Superior temporal gyrus (tissue), 1 donor: ENCODE results near the gene UQCR10.

ENCODE experiments used
- DNase-seq: peaks from one replicate; pipeline ENCODE4 v3.0.0-alpha.2; 2016; ENCODE audit errors: extremely low spot score

UQCR10 gene

DNA sequence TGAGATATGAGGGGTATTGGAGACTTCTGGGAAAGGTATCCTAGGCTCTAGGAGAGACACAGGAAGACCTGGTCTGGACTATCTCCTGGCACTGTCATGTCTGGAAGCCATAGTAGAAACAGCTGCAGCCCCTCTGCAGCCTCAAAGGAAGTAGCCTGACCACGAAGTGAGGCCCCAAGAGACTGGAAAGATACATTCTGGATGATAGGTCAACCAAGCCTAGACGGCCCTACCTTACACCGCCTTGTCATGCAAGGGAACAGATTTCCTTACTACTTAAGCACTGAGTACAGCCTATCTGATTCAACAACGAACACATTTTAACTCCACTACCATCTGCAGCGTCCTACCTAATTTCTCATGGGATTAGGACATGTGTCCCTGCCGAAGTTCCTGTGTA, 31.1 kb downstream of the UQCR10 start:
- no peak for DNase-seq

DNA sequence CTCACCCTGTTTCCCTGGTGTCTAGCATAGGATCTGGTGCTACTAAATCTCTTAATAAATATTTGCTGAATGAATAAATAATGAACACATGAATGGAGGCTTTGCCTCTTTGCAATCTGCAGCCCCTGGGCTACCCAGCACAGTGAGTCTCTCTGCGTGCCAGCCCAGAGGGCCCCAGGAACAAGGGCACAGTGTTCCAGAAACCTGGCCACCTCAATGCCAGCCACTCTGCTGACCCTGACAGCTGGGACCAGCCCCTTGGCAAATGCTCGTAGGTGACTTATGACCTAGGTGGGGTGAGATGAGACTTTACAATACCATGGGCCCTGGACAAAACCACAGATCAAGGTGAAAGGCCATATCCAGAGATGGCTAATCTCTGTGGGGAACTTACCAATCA, 31.6 kb downstream of the UQCR10 start:
- DNase-seq, result no peak

DNA sequence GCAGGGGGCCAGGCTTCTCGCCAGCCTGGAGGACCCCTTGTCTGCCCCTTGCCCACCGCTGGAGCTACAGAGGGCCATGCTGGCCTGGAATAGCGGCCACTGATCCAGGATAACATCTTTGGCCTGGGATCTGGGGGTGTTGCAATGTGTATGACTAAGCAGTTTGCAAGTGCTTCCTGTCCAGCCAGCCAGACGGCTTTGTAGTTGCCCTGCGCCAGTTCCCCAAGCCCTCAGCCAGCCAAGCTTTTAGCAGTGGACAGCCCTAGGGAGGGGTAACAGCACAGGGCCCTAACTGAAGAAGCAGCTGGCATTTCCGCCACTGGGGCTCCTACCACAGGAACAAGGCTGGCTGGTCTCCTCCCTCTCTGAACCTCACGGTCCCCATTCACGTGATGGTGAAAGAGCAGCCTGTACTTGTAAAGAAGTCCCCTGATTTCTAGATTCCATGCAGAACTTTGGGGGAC, 32.1 kb downstream of the UQCR10 start:
- peak; percentile 30 for DNase-seq

DNA sequence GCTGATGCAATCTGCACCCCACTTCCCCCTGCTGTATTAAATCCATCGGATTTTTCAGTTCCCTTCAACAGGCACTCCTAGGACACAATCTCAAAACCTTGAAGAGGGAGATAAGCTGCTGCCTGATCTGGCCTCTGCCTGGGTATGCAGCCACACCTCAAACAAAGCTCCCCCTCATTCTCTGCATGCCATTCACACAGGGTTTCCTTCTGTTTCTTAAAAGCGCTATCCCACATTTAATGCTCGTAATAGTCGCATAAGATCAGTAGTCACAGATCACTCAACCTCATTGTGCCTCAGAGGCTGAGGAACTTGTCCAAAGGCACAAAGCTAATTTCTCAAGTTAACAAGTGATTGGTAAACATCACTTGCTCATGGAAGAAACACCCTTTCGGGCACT, 34.0 kb downstream of the UQCR10 start:
- DNase-seq, result no peak

DNA sequence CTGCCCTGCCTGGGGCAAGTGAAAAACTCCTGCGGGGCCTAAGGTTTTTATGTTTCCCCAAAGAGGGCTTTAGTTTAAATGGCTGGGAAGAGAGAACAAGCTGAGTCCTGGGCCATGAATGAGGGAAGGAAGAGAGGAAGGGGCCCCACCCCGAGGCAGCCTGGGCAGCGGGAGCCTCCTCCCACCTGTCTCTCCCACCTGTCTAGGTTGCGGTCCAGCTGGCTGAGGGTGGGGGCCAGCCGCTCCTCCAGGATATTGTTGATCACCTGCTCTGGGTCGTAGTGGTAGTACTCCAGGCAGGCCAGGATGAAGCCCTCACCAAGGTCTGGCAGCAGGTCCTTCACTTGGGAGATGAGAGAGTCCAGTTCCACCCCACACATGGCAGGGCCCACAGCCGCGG, 34.6 kb downstream of the UQCR10 start:
- DNase-seq, result no peak

DNA sequence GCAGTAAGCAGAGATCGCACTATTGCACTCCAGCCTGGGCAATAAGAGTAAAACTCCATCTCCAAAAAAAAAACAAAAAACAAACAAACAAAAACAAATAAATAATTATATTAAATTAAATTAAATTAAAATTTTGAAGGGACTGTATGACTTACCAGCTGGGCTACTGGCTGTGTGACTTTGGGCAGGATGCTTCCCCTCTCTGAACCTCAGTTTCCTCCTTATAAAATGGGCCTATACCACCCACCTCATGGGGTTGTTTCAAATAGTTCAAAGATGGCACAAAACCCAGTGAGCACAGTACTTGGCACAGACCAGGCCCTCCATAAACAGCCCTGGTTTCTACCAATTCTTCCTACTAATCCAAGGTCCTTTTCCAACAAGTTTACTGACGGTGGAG, 36.0 kb downstream of the UQCR10 start:
- DNase-seq, result no peak

DNA sequence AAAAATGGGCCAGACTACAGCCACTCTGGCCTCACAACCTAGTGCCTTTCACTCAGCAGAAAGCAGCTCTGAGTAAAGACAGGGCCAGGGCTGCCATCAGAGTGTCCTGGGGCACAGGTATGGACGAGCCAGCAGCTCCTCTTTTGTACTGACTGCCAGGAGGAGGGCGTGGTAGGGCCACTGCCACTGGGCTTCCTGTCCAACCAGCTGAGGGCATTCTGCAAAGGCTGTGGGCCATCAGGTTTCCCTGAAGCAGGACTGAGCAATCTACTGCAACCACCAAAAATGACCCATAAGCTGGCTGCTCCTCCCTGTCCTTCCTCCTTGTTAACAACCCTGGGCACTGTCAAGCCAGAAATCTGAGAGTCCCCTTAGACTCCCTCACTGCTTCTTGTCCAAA, 37.8 kb downstream of the UQCR10 start:
- DNase-seq, result no peak

DNA sequence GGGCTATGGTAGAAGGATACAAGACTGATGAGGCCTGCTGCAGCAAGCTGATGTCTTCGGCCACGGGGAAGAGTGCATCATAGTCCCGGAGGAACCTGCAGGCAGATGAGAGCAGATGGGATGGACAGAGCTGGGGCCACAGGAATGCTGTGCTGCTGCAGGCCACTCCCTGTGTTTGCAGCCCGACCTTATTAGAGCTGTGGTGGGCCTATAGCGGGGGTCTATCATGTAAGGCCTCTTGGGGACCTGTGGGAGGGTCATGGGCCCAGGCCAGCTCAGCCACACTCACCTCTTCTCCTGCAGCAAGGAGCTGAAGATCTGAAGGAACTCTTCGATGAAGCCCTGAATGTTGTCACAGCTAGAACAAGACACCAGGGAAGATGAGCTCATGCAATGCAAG, 39.0 kb downstream of the UQCR10 start:
- no peak for DNase-seq

DNA sequence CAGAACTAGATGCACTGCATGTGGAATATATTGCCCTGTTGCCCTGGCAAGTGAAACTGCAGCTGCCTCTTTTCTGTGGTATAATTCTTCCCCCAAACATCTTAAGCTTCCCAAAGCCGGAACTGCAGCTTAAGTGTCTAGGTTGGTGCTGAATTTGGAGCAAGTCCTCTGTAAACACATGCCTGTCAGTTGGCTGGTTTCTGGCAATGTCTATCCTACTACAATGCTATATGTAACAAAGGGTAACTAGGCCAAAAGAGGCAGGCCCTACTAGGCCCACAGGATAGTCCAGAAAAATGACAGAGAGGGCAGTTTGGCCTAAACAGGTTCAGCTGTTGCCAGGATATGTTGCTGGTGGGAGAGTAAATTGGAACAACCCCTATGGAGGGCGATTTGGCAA, 43.0 kb downstream of the UQCR10 start:
- DNase-seq, result peak; percentile 18

DNA sequence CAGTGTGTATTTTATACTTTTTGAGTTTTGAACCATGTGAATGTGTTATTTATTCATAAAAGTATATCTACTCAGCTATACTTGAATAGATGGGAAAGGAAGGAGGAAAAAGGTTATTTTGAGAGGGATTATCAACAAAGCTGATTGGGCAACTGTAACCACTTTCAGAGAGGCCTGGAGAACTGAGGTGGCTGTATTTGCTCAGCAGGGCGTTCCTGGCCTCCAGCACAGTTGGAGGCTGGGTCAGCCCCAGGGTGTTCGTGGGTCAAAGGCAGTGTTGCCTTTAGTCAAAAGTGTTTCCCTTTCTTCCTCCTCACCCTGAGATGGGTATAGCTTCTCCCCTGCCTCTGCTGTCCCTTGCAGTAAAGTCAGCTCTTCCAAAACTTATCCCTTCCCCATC, 44.2 kb downstream of the UQCR10 start:
- DNase-seq, result no peak

DNA sequence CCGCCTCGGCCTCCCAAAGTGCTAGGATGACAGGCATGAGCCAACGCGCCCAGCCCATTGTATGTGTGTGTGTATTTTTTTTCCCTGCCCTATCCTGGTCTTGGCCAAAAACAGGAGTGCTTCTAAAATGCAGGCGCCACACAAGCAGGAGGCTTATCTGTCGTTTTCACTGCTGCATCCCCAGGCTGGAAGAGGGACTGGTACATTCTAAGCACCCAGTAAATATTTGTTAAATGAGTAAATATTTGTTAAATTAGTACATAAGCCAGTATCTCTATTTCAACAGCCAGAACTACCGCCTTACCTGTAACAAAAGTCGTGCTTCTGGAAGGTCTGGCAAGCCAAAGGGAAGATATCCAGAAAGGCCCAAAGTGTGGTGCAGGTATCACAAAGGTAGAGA, 46.0 kb downstream of the UQCR10 start:
- DNase-seq, result no peak

DNA sequence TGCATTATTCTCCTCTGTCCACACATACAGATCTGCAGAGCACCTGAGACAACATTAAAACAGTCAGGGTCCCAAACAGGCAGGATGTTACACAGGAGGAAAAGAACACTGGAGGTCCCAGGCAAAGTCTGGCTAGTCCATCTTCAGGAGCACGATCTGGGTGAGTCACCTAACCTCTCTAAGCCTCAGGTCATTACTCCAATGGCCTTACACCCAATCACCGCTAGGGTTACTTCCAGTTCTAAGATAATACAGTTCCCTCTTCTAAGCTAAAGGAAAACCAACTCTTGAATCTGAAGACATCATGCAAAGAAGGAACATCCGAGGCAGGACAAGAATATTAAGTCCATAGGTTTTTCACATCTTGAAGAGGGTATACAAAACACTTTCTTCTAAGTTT, 46.4 kb downstream of the UQCR10 start:
- no peak for DNase-seq

DNA sequence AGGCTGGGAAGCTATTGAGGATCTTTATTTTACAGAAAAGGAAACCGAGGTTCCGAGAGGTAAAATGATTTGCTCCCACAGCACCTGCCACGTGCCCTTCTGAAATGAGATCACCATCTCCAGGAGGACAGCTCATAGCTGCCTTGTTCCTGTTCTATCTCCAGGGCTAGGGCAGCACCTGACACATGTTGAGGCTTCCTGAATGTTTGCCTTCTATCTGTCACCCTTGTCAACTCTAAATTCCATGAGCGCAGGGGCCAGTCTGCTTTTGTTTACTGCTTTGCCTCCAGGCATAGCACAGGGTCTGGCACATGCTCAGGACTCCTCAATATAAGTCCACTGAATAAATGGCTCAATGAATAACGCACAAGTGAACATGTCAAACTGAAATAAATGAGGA, 46.8 kb downstream of the UQCR10 start:
- DNase-seq, result no peak

DNA sequence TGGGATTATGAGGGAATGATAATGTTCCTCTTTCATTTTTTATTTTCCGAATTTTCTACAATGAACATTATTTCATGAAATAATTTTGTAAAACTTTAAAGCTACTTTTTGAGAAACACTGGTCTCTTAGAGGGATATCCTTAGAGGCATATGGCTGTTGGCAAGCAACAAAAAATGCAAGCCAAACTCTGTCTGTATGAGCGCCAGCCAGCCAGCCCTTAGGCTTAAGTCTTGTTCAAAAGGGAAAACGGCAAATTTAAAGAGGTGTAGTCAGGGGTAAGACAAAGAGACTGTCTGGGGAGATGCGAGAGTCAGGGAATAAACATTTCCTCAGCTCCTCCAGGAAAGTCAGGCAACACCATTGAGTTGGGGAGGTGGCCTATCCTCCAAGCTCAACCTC, 48.4 kb downstream of the UQCR10 start:
- DNase-seq, result no peak

DNA sequence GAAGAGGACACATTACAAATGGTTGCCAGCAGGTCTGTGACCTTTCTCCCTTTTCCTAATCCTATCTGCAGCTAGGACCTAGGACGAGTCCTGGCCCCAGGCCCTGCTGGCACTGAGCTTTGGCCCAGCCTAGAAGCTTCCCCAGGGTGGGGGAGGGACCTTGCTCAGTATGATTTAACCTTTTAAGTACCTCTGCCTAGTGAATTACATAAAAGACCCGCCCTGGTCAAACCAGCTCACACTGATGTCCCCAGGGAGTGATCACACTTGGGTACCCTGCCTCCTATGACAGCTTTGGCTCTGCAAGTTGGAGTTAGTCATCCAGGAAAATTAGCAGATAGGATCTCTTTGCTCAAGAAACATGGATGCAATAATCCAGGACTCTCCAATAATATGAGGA, 49.0 kb downstream of the UQCR10 start:
- DNase-seq, result no peak

DNA sequence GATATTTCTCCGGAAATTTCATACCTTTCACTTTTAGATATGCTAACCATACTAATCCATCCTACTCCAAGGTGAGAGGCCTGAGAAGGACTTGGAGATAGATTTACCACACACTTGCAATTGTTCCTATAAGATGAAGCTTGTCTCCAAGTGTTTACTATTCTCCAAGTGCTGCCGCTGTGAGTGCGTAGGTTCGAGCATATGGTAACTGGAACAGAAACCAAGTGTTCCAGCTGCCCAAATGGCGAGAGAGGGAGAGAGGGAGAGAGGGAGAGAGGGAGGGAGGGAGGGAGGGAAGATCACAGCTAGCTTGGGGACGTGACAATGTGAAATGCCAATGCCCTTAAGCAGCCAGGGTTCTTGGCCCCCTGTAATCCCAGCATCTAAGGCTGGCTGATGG, 49.4 kb downstream of the UQCR10 start:
- DNase-seq, result peak; percentile 60

DNA sequence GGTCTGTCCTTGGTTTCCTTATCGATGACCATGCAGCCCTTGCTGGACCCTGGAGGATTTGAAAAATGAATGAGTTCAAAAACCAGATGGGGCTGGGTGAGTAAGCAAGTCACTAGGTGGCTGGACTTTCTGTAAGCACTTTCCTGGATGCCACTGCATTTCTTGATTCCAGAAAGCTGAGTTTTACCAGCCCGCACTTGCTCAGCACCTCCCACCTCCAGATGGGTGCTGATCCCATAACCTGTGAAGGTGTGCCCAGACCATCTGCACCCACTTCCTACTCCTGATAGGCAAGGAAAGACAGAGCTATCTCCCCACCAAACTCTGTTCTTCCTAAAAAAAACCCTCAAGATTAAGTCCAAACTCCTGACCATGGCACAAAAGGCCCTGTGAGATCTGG, 49.8 kb downstream of the UQCR10 start:
- no peak for DNase-seq

DNA sequence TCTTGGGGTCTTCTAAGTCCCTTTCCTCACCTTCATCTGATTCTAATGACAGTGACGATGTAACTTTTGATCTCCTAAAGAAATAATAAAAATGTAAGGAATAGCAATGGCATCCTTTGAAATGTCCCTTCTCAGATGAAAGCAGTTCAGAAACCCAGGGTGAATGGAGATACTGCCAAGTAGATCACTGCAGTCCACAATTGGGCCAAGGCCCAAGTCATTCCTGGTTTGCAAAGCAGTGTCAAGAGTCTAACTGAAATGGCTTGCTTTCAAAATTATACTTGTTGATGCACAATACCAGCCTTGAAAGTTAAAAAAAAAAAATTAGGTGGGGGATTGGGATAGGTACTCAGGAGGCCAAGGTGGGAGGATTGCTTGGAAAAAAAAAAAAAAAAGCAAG, 50.6 kb downstream of the UQCR10 start:
- no peak for DNase-seq

DNA sequence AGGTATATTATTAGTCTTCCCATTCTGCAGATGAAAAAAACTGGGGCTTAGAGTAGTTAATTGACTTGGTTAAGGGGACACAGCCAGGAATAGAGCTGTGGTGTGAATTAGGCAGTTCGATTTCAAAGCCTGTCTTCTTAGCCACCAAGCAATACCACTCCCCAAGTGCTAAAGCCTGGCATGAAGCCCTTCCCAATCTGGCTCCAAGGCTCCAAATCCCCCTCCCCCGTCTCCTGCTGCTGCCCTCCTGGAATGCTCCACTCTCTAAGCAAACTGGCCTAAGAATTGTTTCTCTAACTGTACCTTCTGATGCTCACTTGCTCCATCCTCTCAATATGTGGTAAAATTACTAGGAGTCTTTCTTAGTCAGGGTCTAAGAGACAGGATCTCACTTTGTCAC, 52.3 kb downstream of the UQCR10 start:
- DNase-seq, result no peak
